CD14-positive monocyte (primary cell): Measurements from ENCODE around the gene GABRA1. TPM values are rescaled to one million over a fixed set of nuclear protein-coding genes. Genes with fewer than 3 reads are reported as not detected.

ENCODE experiments used
- DNase-seq, 3 donors: peaks; one replicate each; pipeline ENCODE4 v3.0.0-alpha.2; 2011 to 2022
- H2AFZ ChIP-seq: 2 replicates; pipeline ENCODE4 v1.6.0; 2012; ENCODE audit warnings: mild to moderate bottlenecking, low read depth, low read length, inconsistent platforms; ENCODE audit not compliant: insufficient read depth, poor library complexity, severe bottlenecking
- H3K27ac ChIP-seq, 2 donors: 1 replicate in 1 of 2; 2 replicates in 1 of 2; pipeline ENCODE4 v1.5.1; 2012 to 2013; ENCODE audit warnings: low read length in 2 of 2, control low read depth in 1 of 2, inconsistent platforms in 1 of 2, low read depth in 1 of 2, mild to moderate bottlenecking in 1 of 2
- H3K27me3 ChIP-seq, 2 donors: one replicate each; pipeline versions ENCODE4 v1.6.0 to v1.6.1; 2011 to 2013; ENCODE audit warnings: low read length in 2 of 2; ENCODE audit not compliant: control insufficient read depth in 2 of 2, insufficient read depth in 2 of 2
- H3K36me3 ChIP-seq, 2 donors: replicated peaks in 1 of 2; 1 replicate in 1 of 2; 2 replicates in 1 of 2; pipeline versions ENCODE4 v1.5.1 to v1.6.1; 2012 to 2013; ENCODE audit warnings: low read length in 2 of 2, control low read depth in 1 of 2, inconsistent platforms in 1 of 2, mild to moderate bottlenecking in 1 of 2; ENCODE audit not compliant: insufficient read depth in 2 of 2, control insufficient read depth in 1 of 2
- H3K4me1 ChIP-seq, 2 donors: 1 replicate in 1 of 2; 2 replicates in 1 of 2; pipeline versions ENCODE4 v1.5.1 to v1.6.1; 2012 to 2013; ENCODE audit warnings: low read length in 2 of 2, control low read depth in 1 of 2, inconsistent platforms in 1 of 2, mild to moderate bottlenecking in 1 of 2, moderate library complexity in 1 of 2; ENCODE audit not compliant: insufficient read depth in 2 of 2, control insufficient read depth in 1 of 2
- H3K4me2 ChIP-seq: replicated peaks from 2 replicates; pipeline ENCODE3; 2012; ENCODE audit warnings: low read length, moderate library complexity, mild to moderate bottlenecking; ENCODE audit not compliant: poor library complexity, severe bottlenecking; ENCODE audit errors: extremely low read depth
- H3K4me3 ChIP-seq, 3 experiments: fragments of 200-600 bp in 1 of 3; sonication (generic) in 1 of 3; replicated peaks in 1 of 3; 1 replicate in 2 of 3; 2 replicates in 1 of 3; pipeline ENCODE4 v1.5.1; 2011 to 2013; ENCODE audit warnings: low read length in 3 of 3, mild to moderate bottlenecking in 3 of 3, control low read depth in 2 of 3, low read depth in 2 of 3, inconsistent platforms in 1 of 3, moderate library complexity in 1 of 3
- H3K79me2 ChIP-seq: 2 replicates; pipeline ENCODE4 v1.6.0; 2012; ENCODE audit warnings: mild to moderate bottlenecking, control low read depth, inconsistent platforms, low read length, moderate library complexity; ENCODE audit not compliant: insufficient read depth
- H3K9ac ChIP-seq: 2 replicates; pipeline ENCODE4 v1.6.0; 2017; ENCODE audit warnings: low read length, mild to moderate bottlenecking; ENCODE audit not compliant: insufficient read depth, poor library complexity, severe bottlenecking
- H3K9me3 ChIP-seq, 2 donors: replicated peaks in 1 of 2; 1 replicate in 1 of 2; 2 replicates in 1 of 2; pipeline versions ENCODE4 v1.5.1 to v1.6.1; 2012 to 2013; ENCODE audit warnings: low read length in 2 of 2, control low read depth in 1 of 2; ENCODE audit not compliant: control insufficient read depth in 1 of 2, insufficient read depth in 1 of 2
- H4K20me1 ChIP-seq: 2 replicates; pipeline ENCODE4 v1.6.0; 2012; ENCODE audit warnings: mild to moderate bottlenecking, low read length, control low read depth, moderate library complexity; ENCODE audit not compliant: insufficient read depth
- H3K27ac Mint-ChIP-seq, 7 donors: one replicate each; pipeline ENCODE4 v1.8.0; 2020; ENCODE audit warnings: mild to moderate bottlenecking in 7 of 7, mixed read lengths in 7 of 7, moderate library complexity in 6 of 7, inconsistent platforms in 2 of 7
- H3K27me3 Mint-ChIP-seq, 3 donors: one replicate each; pipeline ENCODE4 v1.8.0; 2021 to 2022; ENCODE audit warnings: low read depth in 3 of 3, mild to moderate bottlenecking in 3 of 3, mixed read lengths in 3 of 3, moderate library complexity in 3 of 3, inconsistent platforms in 1 of 3
- H3K36me3 Mint-ChIP-seq, 2 donors: one replicate each; pipeline ENCODE4 v1.8.0; 2020; ENCODE audit warnings: mixed read lengths in 2 of 2, inconsistent platforms in 1 of 2, mild to moderate bottlenecking in 1 of 2
- H3K4me1 Mint-ChIP-seq: one replicate; pipeline ENCODE4 v1.8.0; 2020; ENCODE audit warnings: mild to moderate bottlenecking, mixed read lengths
- H3K4me3 Mint-ChIP-seq, 2 donors: one replicate each; pipeline ENCODE4 v1.8.0; 2020; ENCODE audit warnings: mild to moderate bottlenecking in 2 of 2, mixed read lengths in 2 of 2, moderate library complexity in 1 of 2
- H3K9me3 Mint-ChIP-seq, 7 donors: one replicate each; pipeline ENCODE4 v1.8.0; 2020 to 2022; ENCODE audit warnings: mixed read lengths in 7 of 7, mild to moderate bottlenecking in 6 of 7, moderate library complexity in 6 of 7, inconsistent platforms in 2 of 7
- whole genome bisulfite sequencing: methylation state at CpG from one replicate; pipeline ENCODE4 v1.1.5; 2013; ENCODE audit warnings: missing lambda C conversion rate; ENCODE audit not compliant: insufficient coverage; 5-methylcytosine and 5-hydroxymethylcytosine counted together
- intact Hi-C, 2 donors: fragments of 100-400 bp; cut with micrococcal nuclease; formaldehyde crosslinking; loops; one replicate each; pipeline versions ENCODE4 v1.15.0 to v1.15.1; 2023
- polyA plus RNA-seq, 3 donors: library from polyadenylated mRNA; depleted of rRNA in 1 of 3; unstranded in 2 of 3; stranded (reverse) in 1 of 3; fragments of 300-500 nt in 2 of 3; fragments of >200 nt in 1 of 3; fragmentation: Illumina TruSeq in 2 of 3; gene quantifications; 1 replicate in 2 of 3; 2 replicates in 1 of 3; pipeline ENCODE4 v1.2.3, GENCODE V29; 2012 to 2021
- TF ChIP-seq, protein P1 (sequence below): fragments of 200-600 bp; IDR thresholded peaks from one replicate; pipeline ENCODE4 v1.8.0; 2022; ENCODE audit warnings: antibody characterized with exemption, mild to moderate bottlenecking

GABRA1 gene
- polyA plus RNA-seq, 3 donors: not detected

DNA sequence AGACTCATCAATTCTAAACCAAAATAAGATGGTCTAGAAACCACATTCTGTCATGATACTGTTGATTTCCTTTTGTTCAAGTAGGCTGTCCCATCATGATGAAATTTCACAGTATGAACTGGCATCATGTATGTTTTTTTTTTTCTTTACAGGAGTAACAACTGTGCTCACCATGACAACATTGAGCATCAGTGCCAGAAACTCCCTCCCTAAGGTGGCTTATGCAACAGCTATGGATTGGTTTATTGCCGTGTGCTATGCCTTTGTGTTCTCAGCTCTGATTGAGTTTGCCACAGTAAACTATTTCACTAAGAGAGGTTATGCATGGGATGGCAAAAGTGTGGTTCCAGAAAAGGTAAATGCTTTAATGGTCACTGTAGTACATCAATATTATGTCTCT lies 47.6 kb downstream of the GABRA1 start:
- no CpG with 5 or more reads among the region's 1 CpG for WGBS

DNA sequence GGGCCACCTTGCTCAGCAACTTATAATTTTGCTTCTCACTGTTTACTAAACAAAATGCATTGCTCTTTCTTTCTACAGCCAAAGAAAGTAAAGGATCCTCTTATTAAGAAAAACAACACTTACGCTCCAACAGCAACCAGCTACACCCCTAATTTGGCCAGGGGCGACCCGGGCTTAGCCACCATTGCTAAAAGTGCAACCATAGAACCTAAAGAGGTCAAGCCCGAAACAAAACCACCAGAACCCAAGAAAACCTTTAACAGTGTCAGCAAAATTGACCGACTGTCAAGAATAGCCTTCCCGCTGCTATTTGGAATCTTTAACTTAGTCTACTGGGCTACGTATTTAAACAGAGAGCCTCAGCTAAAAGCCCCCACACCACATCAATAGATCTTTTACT lies 49.1 kb downstream of the GABRA1 start:
- H3K27me3 Mint-ChIP-seq: no peaks in the 10 kb centered on the region
- 87% methylated on average over 7 of the region's 7 CpGs for WGBS
- Histone ChIP-seq H3K9me3 (no peaks in the 10 kb centered on the region), H3K79me2 (no peaks in the 10 kb centered on the region), H3K4me2 (no peak overlapping the region), H4K20me1 (no peaks in the 10 kb centered on the region), H3K27me3 (no peaks in the 10 kb centered on the region), H2AFZ (no peak overlapping the region), H3K36me3 (no peaks in the 10 kb centered on the region), H3K27ac (no peak overlapping the region), H3K4me1 (no peaks in the 10 kb centered on the region), H3K4me3 (no peak overlapping the region), H3K9ac (no peak overlapping the region)
- H3K27ac Mint-ChIP-seq: no peak overlapping the region
- H3K4me1 Mint-ChIP-seq: no peaks in the 10 kb centered on the region
- intact Hi-C loops: no loop called here
- DNase-seq: no peak
- no peak overlapping the region for H3K4me3 Mint-ChIP-seq
- H3K36me3 Mint-ChIP-seq: no peaks in the 10 kb centered on the region
- TF ChIP-seq, protein P1, sequence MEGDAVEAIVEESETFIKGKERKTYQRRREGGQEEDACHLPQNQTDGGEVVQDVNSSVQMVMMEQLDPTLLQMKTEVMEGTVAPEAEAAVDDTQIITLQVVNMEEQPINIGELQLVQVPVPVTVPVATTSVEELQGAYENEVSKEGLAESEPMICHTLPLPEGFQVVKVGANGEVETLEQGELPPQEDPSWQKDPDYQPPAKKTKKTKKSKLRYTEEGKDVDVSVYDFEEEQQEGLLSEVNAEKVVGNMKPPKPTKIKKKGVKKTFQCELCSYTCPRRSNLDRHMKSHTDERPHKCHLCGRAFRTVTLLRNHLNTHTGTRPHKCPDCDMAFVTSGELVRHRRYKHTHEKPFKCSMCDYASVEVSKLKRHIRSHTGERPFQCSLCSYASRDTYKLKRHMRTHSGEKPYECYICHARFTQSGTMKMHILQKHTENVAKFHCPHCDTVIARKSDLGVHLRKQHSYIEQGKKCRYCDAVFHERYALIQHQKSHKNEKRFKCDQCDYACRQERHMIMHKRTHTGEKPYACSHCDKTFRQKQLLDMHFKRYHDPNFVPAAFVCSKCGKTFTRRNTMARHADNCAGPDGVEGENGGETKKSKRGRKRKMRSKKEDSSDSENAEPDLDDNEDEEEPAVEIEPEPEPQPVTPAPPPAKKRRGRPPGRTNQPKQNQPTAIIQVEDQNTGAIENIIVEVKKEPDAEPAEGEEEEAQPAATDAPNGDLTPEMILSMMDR: no peak
- peaks cover 0 to 2% (median 0%) of the 10 kb centered on the region in 7 donors for H3K9me3 Mint-ChIP-seq

More for the DNA sequence above, 47.6 kb downstream of the GABRA1 start:
- no peaks in the 10 kb centered on the region for H3K9me3 ChIP-seq
- no peaks in the 10 kb centered on the region for H3K36me3 ChIP-seq
- TF ChIP-seq, protein P1: no peak
- no peaks in the 10 kb centered on the region for H4K20me1 ChIP-seq
- Mint-ChIP-seq H3K4me1 (no peaks in the 10 kb centered on the region), H3K9me3 (peaks cover 0 to 2% (median 0%) of the 10 kb centered on the region in 7 donors), H3K36me3 (no peaks in the 10 kb centered on the region), H3K27ac (no peak overlapping the region), H3K27me3 (no peaks in the 10 kb centered on the region), H3K4me3 (no peak overlapping the region)
- H3K27ac ChIP-seq: no peak overlapping the region
- DNase-seq: no peak
- H3K4me2 ChIP-seq: no peak overlapping the region
- H3K9ac ChIP-seq: no peak overlapping the region
- no peaks in the 10 kb centered on the region for H3K27me3 ChIP-seq
- intact Hi-C loops: no loop called here
- H3K79me2 ChIP-seq: no peaks in the 10 kb centered on the region
- no peak overlapping the region for H3K4me3 ChIP-seq
- no peak overlapping the region for H2AFZ ChIP-seq
- H3K4me1 ChIP-seq: no peaks in the 10 kb centered on the region
